ENCODE measurements around the gene GRIK4.

GRCh38 chr11:120774591-120775386 is 263.2 kb downstream of the GRIK4 start:
- TF ChIP-seq POLR2A (IDR thresholded peaks at IDR 0.05) = no peak
- TF ChIP-seq, protein P1, sequence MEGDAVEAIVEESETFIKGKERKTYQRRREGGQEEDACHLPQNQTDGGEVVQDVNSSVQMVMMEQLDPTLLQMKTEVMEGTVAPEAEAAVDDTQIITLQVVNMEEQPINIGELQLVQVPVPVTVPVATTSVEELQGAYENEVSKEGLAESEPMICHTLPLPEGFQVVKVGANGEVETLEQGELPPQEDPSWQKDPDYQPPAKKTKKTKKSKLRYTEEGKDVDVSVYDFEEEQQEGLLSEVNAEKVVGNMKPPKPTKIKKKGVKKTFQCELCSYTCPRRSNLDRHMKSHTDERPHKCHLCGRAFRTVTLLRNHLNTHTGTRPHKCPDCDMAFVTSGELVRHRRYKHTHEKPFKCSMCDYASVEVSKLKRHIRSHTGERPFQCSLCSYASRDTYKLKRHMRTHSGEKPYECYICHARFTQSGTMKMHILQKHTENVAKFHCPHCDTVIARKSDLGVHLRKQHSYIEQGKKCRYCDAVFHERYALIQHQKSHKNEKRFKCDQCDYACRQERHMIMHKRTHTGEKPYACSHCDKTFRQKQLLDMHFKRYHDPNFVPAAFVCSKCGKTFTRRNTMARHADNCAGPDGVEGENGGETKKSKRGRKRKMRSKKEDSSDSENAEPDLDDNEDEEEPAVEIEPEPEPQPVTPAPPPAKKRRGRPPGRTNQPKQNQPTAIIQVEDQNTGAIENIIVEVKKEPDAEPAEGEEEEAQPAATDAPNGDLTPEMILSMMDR (IDR thresholded peaks at IDR 0.05) = no peak
